HG03135 (cell line): ENCODE data around the gene RBM38.

Source experiments
- ATAC-seq: cut with Tn5 transposase; IDR thresholded peaks from one replicate; pipeline ENCODE4 v1.9.1; 2021; ENCODE audit warnings: mild to moderate bottlenecking, moderate library complexity; ENCODE audit not compliant: unreplicated experiment

The RBM38 gene

DNA sequence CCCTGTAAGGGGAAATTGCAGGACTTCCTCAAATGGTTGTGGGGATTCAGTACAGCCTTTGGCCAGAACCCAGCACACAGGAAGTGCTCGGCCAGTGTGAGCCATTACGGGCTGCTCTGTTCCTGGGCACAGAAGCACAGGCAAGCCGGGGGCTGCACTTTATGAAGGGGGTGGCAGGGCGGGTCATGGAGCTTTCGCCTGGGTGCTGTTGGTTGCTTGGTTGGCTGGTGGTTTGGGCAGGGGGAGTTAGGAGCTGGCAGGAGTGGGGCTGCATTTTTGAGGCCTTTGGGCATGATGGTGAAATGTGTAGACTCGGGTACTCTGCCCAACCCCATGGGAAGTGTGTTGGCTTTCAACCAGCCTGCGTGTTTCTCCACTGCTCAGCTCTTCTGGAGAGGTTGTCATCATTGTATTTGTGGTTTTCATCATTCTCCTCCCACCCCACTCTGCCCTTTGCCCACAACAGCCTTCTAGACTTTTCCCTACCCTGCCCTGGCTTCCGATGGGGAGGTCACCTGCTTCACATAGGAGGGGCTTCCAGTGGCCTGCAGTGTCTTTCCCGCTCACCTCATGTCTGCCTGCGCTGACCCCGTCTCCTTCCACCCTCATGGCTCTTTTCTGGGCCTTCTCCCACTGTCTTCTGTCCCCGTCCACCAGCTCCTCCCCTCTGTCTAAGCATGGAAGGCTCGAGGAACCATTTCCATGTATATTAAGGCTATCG lies 16.1 kb upstream of the RBM38 start:
- ATAC-seq, result no peak

DNA sequence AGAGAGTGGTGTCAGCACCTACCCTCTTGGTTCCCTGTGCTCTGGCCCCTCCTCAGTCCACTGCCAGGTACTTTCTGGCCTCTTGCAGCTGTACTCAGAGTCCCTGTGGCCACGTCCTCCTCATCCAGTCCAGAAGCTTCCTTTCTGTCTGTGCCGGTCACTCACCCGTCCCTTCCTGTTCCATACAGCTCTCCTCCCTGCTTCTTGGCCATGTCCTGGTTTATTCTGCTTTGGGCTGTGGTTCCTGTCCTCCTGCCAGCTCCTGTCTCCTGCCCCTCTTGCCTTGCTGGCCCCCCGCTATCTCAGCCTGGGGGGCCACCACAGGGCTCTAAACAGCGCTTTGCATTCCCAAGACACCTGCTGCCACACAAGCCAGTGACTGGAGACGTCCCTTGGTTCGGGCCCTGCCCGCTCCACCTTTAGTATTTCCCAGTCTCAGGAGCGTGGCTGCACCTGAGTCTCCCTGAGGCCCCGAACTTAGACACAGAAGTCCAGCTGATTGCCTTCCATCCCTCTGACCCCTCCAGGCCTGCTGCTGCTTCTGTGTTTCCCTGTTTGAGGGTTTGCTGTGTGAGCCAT lies 15.5 kb upstream of the RBM38 start:
- no peak for ATAC-seq

DNA sequence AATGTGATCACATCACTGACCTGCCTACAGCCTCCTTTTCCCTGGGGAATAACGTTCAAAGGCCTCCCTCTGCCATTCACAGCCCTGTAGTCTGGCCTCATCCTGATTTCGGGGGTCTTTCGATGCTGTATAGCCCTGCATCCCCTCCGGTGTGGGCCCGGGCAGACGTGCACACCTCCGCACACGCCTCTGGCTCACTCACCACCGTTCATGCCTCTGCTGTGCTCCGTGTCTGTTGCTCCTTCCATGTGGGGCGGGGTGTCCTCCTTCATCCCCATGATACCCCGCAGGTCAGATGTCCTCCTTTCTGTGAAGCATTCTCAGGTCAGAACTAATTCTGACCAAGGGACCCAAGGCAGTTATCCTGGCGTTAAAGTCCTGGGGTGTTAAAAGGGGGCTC lies 13.8 kb upstream of the RBM38 start:
- ATAC-seq, result no peak

DNA sequence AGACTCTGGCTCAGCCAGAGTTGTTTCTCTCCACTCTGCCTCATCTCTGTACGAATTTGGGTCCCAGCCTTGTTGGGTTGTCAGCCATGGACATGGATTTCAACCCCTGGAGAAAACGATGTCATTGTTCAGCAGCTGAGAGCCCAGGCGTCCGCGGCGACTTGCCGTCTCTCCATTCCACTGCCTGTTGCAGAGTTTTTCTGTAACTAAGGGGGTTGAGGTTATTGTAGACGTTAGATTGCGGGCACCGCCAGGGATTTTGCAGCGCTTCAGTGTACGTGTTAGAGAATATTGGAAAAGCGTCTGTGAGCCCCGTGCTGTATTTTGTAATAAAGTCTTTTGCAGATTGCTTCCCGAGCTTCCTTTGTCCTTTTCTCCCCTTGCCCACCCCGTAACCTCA lies 13.1 kb upstream of the RBM38 start:
- no peak for ATAC-seq

DNA sequence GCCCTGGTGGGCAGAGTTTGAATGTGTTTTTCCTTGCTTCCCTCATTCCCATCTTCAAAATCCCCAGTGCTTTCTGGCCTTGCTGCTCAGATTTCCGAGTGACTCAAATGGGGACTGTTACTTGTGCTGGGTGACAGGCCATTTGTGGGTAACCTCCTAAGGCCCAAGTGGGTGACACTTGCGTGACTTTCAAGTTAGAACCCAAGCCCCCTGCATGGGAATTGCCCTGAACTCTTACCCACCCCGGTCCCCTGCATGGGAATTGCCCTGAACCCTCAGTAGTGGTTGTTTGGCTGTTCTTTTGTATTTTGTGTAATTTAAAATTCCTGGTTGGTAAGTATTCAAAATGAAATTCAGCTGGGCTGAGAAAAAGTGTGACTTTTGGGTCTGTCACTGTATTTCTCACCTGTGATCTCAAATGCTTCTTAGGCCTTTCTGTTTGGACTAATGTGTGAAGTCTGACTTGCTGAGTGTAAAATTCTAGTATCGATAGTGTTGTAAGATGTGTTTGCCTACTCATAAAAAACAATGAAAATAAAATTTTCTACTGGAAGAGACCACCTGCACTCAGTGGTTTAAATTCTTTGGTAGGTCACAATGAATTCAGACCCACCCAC lies 12.4 kb upstream of the RBM38 start:
- no peak for ATAC-seq

DNA sequence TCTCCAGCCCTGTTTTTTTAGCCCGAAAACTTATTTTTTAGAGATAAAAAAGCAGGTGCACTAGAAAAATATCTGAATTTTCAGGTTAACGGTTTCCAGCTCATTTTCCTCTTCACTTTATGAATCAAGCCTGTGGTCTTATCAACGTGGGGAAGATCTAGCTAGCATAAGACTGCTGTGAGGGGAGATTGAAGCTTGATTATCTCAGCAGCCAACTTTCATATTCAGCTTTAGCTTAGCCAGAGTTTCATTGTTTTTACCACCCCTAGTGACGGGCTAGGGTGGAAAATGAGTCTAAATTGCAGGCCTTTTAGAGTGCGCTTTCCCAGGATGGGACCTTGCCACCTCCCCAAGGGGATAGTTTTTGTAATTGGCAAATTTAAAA lies 11.9 kb upstream of the RBM38 start:
- ATAC-seq, result no peak

DNA sequence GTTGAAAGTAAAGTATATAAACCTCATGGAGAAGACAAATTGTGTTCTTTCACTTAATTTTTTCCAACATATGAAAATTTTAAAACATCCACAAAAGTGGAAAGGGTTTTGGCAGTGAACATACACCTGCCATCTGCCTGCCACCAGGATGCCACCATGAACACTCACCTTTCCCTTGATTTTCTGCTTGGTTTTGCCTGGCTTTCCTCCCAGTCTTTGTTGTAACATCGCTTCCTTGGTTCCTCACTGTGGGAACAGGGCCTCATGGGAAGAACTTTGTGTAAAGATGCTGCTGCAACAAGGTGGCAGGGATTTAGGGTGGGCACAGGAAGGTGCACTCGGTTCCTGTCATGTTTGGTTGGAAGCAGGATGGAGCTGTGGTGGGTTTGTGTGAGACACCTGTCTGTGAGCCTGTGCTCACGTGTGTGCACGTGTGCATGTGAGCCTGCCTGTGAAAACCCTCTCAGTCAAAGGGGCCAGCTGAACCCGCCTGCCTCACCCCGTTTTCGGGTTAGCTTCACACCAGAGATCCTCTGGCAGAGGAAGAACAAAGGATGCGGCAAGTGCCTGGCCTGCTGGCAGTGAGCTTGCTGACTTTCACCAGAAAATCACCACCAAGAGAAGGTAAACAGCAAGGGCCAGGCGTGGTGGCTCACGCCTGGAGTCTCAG lies 11.0 kb upstream of the RBM38 start:
- ATAC-seq, result no peak

DNA sequence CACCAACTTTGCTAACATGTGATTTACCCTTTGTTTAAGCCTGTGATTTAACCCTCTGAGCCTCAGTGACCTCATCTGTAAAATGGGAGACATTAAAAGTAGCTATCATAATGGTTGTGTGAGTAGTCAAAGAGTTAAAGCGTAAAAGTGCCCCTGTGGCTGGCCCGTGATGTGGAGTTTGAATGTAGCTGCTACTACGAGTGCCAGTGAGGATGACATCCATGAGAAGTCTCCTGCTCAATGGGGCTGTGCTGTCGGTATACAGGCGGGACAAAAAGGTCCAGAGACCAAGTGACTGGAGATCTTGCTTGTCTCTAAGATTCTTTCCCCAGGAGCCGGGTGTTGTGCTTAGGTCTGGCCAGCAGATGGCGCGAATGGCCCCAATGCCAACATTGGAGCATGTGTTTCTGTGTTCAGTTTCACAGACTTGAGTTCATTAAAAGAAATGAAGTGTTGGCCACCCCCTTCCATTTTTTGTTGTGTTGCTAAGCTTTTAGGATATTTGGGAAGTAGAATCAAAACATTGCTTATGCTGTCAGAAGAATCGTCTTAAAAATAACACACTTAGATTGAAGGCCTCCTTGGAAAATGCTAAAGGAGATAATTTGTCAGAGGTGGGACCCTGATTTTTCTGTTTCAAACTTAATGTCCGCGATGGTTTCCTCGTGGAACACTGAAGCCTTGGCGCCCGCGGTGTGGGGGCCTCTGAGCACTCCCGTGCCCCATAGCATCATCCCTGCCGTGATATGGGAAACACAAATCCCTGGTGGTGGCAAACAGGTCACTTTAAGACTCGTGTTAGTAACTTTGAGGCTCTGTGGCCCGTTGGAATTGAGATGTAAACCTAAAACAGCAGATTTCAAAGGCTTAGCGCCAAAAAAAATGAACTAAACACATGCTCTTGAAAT lies 9.3 kb upstream of the RBM38 start:
- ATAC-seq, result no peak

DNA sequence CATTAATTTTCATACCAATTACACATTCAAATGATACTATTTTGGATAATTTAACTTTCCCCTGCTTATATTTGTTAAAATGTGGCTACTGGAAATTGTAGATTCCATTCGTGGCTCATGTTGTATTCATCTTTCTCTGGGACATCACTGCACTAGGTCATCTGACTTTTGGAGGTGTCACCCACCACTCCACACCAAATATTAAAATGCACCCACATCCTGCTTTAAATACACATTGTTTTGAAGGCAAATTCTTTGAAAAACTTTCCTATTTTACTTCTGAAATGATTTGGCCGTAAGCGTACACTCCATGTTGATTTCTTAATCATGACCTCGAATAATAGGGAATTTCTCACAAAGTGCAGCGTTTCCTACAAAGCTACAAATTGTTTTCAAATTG lies 8.7 kb upstream of the RBM38 start:
- no peak for ATAC-seq

DNA sequence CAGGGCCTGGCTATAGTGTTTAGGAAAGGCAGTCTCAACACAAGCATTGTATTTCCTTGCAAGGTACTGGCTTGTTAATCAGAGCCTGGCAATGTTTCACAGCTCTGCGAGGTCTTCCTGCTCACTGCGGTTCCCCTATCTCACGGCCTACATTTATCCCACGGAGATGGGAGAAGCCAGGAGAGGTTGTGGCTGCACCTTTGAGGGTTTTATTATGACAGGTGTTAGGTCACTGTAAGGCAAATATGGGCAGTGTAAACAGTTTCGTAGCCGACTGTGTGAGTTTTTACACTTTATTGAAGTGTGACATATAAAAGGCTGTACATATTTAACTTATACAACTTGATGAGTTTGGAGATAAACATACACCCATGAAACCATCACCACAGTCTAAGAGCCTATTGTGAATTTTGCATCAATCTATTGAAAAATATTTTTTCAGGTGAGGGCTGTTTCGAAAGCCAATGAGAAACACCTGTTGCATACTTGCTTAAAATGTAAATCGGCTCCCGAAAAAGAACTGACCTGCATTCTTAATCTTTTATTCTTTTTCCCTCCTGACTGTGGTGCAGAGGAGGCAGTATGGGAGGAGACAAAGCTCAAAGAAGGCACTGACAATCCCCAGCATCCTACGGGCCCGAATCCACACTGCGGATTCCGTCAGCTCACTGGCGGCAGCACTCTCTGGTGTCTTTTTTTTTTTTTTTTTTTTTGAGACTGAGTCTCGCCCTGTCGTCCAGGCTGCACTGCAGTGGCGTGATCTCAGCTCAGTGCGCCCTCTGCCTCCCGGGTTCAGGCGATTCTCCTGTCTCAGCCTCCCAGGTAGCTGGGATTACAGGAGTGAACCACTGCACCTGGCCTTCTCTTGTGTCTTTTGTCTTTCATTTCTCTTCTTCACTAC lies 7.5 kb upstream of the RBM38 start:
- no peak for ATAC-seq

DNA sequence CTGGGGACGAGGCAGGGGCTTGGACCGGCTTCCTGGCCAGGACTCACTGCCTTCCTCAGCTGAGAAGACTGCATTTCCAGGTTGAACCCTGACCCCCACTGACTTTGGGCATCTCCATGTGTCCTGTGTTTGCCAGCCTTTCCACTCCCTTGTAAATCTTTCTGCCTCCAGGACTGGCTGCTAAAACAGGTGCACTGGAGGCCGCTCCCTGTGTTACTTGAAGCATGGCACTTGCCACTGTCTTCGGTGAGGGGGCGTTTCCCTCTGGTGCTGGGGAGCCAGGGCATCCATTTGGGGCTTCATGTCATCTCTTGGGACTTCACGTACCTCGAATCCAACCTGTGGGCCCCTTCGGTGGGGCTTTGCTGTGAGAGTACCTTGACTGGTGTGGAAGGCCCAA lies 6.7 kb upstream of the RBM38 start:
- ATAC-seq, result no peak

DNA sequence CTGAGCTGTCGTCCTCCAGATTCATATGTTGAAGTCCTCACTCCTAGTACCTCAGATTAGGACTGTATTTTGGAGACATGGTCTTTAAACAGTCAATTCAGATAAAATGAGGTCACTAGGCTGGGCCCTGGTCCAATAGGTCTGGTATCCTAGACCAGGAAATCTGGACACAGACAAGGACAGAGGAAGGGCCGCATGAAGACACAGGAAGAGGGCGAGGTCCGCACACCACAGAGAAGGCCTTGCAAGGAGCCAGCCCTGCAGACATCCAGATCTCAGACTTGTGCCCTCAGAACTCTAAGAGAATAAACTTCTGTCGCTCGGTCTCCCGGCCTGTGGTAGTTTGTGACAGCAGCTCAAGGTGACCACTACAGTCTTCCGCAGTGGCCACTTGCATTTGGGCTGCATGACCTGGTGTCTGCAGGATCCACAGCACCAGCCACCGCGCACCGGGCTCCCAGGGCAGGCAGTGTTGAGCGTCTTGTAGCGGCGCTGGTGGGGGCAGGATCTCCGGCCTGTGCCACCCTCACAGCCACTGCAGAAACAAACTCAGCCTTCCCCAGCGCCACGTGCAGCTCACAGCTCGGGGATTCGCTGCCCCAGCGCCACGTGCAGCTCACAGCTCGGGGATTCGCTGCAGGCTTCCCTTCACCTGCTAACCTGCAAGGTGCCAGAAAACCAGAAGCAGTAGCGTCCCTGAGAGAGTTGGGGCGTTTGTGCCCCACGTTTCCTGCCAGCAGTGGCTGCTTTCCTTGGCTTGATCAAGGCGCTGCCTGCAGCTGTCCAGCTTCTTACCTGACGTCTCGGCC lies 6.0 kb upstream of the RBM38 start:
- no peak for ATAC-seq

DNA sequence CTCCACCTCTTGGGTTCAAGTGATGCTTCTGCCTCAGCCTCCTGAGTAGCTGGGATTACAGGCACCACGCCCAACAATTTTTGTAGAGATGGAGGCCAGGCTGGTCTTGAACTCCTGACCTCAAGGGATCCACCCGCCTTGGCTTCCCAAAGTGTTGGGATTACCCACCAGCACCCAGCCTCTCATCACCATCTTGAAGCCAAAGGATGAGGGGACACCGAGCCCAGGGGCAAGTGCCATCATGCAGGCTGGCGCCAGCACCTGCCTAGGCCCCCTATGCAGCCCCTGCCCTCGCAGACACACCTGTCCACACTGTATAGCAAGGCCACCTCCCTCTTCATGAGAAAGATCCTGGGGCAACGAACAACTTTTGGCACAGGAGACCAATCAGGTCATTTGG lies 5.3 kb upstream of the RBM38 start:
- no peak for ATAC-seq

DNA sequence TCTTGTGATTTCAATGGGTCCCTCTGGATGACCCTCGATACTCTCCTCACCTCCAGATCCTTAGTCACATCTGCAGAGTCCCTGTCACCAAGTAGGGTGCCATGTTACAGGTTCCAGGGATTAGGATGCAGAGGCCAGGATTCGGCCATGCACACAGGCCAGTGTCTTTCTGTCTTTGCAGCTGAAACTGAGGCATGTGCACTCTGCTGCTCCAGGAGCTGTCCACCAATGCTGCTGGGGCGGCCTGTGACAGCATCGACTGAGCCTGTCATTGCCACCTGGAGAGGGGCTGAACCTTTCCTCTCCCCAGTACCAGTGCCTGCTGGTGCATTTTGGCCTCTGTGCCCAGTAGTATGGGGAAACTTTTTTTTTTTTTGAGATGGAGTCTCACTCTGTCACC lies 4.4 kb upstream of the RBM38 start:
- ATAC-seq, result no peak

DNA sequence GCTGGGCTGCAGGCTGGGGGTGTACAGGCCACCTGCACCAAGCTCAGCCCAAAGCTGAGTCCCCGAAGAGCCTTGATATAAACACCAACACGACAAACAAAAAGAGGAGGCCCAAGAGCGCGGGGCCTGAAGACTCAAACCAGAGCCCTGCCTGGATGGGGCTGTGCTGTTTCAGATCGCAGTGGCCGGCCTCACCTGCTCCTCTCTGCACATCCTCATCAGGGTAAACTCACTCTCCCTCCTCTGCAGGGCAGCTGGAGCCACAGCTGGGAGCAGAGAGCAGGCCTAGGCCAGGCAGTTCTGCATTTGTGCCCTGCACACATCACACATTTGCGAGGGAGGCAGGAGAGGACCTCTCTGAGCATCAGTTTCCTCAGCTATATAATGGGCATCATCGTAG lies 3.7 kb upstream of the RBM38 start:
- no peak for ATAC-seq

DNA sequence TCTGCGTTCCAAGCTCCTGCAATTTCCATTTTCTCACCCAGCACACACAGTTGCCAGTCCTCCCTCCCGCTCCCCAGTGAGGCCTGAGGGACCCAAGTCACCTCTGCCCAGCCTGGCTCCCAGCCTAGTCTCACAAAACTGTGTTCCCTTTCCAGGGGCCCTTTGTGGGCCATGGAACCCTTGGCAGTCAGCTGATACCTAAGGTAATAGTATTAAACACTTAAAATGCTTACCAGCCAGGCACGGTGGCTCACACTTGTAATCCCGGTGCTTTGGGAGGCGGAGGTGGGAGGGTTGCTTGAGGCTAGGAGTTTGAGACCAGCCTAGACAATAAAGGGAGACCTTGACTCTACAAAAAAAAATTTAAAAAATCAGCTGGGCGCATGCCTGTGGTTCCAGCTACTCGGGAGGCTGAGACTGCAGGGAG lies 3.2 kb upstream of the RBM38 start:
- ATAC-seq, result no peak

DNA sequence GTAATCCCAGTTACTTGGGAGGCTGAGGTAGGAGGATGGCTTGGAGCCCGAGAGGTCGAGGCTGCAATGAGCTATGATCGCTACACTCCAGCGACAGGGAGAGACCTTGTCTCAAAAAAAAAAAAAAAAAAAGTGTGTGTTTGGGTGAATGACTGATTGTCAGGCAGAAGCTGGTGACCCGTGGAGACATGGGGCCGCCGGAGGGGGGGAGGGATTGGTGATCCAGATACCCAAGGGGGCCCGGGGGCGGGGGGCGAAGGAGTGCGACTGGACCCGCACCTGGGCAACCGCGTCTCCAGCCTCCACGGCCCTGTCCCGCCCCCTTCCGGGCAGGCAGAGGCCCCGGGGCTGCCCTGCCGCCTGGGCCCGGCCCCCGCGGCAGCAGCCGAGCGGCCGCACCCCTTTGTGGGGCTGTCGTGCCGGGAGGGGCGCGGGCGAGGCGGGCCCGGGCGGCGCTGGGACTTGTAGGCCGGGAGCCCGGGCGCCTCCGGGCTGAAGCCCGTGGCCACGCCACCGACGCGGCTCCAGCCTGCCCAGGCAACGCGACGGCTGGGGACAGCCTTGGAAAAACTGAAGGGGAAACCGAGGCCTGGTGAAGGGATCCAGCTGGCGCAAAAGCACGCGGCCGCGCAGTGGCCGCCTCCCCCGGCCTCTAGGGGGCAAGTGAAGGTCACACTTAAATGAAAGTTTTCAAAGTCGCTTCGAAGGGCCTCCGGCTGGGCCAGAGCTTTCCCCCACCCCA lies 2.1 kb upstream of the RBM38 start:
- ATAC-seq, result no peak
